ENCODE measurements around the gene SEC24B.

The SEC24B gene

DNA sequence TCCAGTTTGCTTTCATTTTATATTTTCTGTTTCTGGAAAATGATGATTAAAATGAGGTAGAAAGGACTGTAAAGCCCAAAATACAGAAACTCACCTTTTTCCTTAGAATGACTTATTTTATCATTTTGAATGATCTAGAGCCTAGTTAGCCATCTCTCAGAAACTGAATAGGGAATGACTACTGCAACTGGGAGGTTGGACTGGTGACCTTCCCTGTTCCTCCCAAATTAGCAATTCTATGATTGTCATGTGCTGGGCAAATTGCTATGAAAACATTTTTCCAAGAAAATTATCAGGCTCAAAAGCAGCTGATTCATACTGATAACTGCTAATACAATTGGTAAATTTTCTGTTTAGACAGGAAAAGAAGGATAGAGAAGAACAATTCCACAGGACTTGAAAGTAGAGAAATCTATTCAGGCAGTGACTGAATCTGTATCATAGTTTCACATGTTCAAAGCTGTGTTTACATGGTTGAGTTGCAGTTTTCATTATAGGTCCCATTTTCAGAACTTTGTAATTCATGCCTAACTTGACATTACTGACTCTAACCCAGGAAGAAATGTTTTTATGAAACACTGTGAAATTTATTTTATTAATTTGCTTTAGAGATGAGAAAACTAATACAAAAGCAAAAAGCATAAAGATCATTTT is 43.4 kb upstream of the SEC24B start:
- Histone ChIP-seq H3K27ac (no peak overlapping the region), H3K27me3 (ENCODE audit: control insufficient read depth, insufficient read depth, low read length) (no peaks in the 10 kb centered on the region), H3K4me1 (no peaks in the 10 kb centered on the region), H3K79me2 (no peaks in the 10 kb centered on the region), H3K4me3 (ENCODE audit: low read depth, low read length) (no peak overlapping the region), H3K9me3 (ENCODE audit: control insufficient read depth, low read length) (no peaks in the 10 kb centered on the region), H3K36me3 (ENCODE audit: control insufficient read depth, insufficient read depth, low read length) (no peaks in the 10 kb centered on the region), H3K4me2 (ENCODE audit: low read length) (no peak overlapping the region), H2AFZ (no peak overlapping the region), H3K9ac (no peak overlapping the region)
- no peak for TF ChIP-seq CTCF (IDR thresholded peaks at IDR 0.05)

DNA sequence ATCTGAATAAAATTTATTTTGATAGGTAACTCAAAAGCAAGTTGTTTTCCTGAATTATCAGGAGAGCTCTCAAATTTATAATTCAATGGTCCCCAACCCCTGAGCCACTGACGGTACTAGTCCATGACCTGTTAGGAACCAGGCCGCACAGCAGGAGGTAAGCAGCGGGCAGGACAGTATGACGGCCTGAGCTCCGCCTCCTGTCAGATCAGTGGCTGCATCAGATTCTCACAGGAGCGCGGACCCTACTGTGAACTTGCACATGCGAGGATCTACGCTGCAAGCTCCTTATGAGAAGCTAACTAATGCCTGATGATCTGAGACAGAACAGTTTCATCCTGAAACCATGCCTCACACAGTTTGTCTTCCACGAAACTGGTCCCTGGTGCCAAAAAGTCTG is 37.9 kb upstream of the SEC24B start:
- Histone ChIP-seq H3K9ac (no peak overlapping the region), H3K4me1 (no peaks in the 10 kb centered on the region), H3K9me3 (ENCODE audit: control insufficient read depth, low read length) (no peaks in the 10 kb centered on the region), H2AFZ (no peak overlapping the region), H3K36me3 (ENCODE audit: control insufficient read depth, insufficient read depth, low read length) (no peaks in the 10 kb centered on the region), H3K79me2 (no peaks in the 10 kb centered on the region), H3K4me2 (ENCODE audit: low read length) (no peak overlapping the region), H3K4me3 (ENCODE audit: low read depth, low read length) (no peak overlapping the region), H3K27me3 (ENCODE audit: control insufficient read depth, insufficient read depth, low read length) (no peaks in the 10 kb centered on the region), H3K27ac (no peak overlapping the region)
- no peak for TF ChIP-seq CTCF (IDR thresholded peaks at IDR 0.05)

- Histone ChIP-seq H3K9me3 (ENCODE audit: control insufficient read depth, low read length) (no peaks in the 10 kb centered on the region), H3K36me3 (ENCODE audit: control insufficient read depth, insufficient read depth, low read length) (no peaks in the 10 kb centered on the region), H3K27me3 (ENCODE audit: control insufficient read depth, insufficient read depth, low read length) (no peaks in the 10 kb centered on the region), H3K9ac (no peak overlapping the region), H3K4me1 (no peaks in the 10 kb centered on the region), H3K27ac (no peak overlapping the region), H3K79me2 (no peaks in the 10 kb centered on the region), H3K4me3 (ENCODE audit: low read depth, low read length) (no peak overlapping the region), H2AFZ (no peak overlapping the region), H3K4me2 (ENCODE audit: low read length) (no peak overlapping the region)
- TF ChIP-seq CTCF (IDR thresholded peaks at IDR 0.05), result no peak
These were observed 34.7 kb upstream of the SEC24B start for GRCh38 chr4:109398928-109399327.

GRCh38 chr4:109406337-109406931 is 27.2 kb upstream of the SEC24B start:
- H3K4me1 ChIP-seq, result no peaks in the 10 kb centered on the region
- no peaks in the 10 kb centered on the region for H3K27me3 ChIP-seq (ENCODE audit: control insufficient read depth, insufficient read depth, low read length)
- no peak overlapping the region for H3K4me3 ChIP-seq (ENCODE audit: low read depth, low read length)
- H3K79me2 ChIP-seq, result no peaks in the 10 kb centered on the region
- H2AFZ ChIP-seq, result no peak overlapping the region
- TF ChIP-seq CTCF (IDR thresholded peaks at IDR 0.05), result peak; percentile 38
- no peak overlapping the region for H3K4me2 ChIP-seq (ENCODE audit: low read length)
- no peaks in the 10 kb centered on the region for H3K9me3 ChIP-seq (ENCODE audit: control insufficient read depth, low read length)
- H3K27ac ChIP-seq, result no peak overlapping the region
- no peak overlapping the region for H3K9ac ChIP-seq
- H3K36me3 ChIP-seq (ENCODE audit: control insufficient read depth, insufficient read depth, low read length), result no peaks in the 10 kb centered on the region
